Measurements from ENCODE around the gene PEPD.

The PEPD gene

DNA sequence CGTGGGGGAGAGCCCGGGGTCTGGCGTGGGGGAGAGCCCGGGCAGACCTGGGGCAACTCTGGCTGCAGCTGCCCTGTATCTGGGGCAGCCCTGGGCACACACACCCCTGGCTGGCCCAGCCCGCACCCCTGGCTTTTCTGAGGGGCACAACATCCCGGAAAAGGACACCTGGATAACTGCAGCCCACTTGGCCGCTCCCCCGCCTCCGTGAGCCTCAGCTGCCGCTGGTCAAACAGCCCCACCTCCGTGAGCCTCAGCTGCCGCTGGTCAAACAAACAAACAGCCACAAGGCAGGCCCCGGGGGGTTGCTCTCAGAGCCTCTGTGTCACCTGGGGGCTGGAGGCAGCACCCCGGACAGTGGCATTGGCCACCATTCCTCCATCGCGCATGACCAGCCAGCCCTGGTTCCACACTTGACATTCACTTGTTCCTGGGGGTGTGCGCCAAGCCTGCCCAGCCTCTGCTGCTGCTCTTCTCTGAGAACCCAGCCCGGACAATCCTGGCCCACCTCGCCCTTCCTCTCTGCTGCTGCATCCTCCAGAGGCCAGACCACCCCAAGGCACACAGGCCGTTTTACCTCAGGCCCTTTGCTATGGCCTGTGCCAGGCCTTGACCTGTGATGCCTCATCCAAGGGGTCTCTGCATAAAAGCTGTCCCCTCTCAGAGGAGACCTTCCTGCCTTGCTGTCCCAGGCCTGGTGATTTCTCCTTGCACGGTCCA lies 128.1 kb downstream of the PEPD start:
- ChIA-PET POLR2A (interaction anchor here (0.8 to 0.9 kb wide), 3 partner anchors 19 to 166 kb away, joined by 3 to 4 read pairs (median 4); partner anchors contain the start of gene CEBPG), CTCF (interaction anchor here (1.3 to 19.3 kb wide), 4 partner anchors 8 to 154 kb away, joined by 4 to 406 read pairs (median 45); no protein-coding TSS in a partner anchor)
- DNase-seq (ENCODE audit: low read depth, low spot score), result no peak
- TF ChIP-seq, protein P1, sequence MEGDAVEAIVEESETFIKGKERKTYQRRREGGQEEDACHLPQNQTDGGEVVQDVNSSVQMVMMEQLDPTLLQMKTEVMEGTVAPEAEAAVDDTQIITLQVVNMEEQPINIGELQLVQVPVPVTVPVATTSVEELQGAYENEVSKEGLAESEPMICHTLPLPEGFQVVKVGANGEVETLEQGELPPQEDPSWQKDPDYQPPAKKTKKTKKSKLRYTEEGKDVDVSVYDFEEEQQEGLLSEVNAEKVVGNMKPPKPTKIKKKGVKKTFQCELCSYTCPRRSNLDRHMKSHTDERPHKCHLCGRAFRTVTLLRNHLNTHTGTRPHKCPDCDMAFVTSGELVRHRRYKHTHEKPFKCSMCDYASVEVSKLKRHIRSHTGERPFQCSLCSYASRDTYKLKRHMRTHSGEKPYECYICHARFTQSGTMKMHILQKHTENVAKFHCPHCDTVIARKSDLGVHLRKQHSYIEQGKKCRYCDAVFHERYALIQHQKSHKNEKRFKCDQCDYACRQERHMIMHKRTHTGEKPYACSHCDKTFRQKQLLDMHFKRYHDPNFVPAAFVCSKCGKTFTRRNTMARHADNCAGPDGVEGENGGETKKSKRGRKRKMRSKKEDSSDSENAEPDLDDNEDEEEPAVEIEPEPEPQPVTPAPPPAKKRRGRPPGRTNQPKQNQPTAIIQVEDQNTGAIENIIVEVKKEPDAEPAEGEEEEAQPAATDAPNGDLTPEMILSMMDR (IDR thresholded peaks at IDR 0.05; ENCODE audit: insufficient read depth, low read length, missing control alignments), result no peak
- H3K4me3 ChIP-seq (ENCODE audit: low read depth, low read length), result no peak overlapping the region

DNA sequence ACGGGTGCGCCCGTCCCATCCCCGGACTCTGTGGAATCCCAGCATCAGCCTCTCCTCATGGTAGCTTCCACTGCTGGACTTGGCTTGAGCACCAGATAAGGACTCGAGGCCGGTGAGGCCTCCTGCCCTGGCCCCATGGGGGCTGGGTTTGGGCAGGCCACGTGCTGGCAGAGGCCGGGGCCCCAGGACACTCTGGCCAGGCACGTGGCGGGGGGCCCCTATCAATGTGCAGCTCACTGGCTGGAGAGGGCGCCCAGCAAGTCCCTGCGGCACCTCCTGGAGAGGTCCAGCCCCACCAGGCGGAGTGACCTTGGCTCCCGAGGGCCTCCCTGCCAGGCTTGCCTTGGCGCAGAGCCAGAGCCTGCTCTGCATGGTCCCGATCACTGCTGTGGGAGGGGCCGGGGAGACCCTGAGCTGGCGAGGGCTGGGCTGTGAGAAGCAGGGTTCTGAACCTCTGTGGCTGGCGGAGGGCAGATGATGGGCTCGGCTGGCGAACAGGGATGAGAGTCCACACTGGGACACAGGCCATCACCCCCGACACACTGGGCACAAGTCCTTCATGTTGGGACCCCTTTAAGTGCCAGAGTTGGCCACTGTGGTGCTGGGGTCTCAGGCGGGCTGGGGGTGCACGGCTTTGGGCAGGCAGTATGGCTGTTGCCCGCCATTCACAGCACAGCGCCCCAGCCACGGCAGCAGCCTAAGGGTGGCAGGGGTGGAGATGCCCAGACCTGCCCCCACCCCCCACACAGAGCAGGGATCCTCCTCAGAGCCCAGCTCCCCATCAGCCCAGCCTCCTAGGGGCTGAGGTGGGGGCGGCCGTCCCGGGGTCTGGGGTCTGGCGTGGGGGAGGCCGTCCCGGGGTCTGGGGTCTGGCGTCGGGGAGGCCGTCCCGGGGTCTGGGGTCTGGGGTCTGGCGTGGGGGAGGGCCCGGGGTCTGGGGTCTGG lies 129.0 kb downstream of the PEPD start:
- no peak for DNase-seq (ENCODE audit: low read depth, low spot score)
- CTCF ChIA-PET, result interaction anchor here (1.3 to 19.3 kb wide), 4 partner anchors 7 to 154 kb away, joined by 4 to 406 read pairs (median 44); no protein-coding TSS in a partner anchor
- POLR2A ChIA-PET, result no interaction called here
- TF ChIP-seq, protein P1 (IDR thresholded peaks at IDR 0.05; ENCODE audit: insufficient read depth, low read length, missing control alignments), result no peak
- H3K4me3 ChIP-seq (ENCODE audit: low read depth, low read length), result no peak overlapping the region

DNA sequence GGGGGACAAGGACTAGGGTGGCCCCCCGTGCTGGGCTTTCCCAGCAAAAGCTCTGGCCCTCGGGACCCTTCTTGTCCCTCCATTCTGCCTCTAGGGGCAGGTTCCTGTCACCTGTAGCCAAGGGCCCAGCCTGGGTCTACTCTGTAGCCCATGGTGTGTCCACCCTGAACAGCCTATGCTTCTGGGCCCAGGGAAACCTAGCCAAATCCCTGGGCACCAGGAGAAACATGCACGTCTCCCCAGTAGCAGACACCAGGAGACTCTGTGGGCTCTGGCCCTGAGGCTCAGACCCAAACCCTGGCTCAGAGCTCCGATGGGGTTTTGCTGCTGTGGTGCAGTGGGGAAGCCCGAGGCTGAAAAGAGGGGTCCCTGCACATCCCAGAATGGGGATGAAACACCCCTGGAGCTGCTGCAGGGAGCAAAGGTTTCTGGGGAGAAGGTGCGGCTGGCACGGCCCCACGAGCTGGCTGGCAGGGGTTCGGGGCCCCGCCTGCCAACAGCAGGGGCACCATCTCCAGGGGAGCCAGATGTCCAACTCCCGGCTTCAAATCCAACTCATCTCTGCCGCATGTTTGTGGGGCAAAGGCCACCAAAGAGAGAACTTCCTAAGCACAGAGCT lies 129.9 kb downstream of the PEPD start:
- ChIA-PET CTCF (interaction anchor here (1.1 to 1.6 kb wide), 2 partner anchors 14 to 22 kb away, joined by 3 to 4 read pairs; no protein-coding TSS in a partner anchor), POLR2A (no interaction called here)
- DNase-seq (ENCODE audit: low read depth, low spot score), result no peak
- TF ChIP-seq, protein P1 (IDR thresholded peaks at IDR 0.05; ENCODE audit: insufficient read depth, low read length, missing control alignments), result no peak
- no peak overlapping the region for H3K4me3 ChIP-seq (ENCODE audit: low read depth, low read length)

DNA sequence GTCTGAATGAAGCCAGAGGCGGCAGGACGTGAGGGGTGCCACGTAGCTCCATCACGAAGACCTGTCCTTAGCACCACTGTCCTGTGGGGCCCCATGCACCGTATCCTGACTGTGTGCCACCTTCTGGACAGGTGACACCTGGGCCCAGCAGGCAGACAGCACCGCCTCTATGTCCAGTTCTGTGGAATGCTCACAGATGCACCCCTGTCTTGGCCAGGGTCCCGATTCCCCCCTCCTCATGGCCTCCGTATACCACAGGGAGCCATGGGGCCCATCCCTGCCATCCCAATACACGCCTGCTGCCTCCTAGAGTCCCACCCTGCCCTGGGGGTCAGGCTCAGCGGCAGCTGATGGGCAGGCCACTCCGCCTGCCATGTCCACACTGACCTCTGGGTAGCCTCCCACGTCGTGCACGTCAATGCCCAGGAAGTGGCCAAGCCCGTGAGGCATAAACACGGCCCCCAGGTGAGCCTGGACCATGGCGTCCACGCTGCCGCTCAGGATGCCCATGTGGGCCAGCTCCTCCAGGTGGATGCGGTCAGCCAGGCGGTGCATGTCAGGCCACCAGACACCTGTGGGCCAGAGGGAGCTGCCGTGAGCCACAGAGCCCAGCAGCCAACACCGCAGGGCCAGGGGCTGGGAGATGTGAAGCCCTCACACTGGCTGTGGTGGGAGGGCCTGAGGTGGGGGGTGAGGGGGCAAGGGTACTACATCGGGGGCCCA lies 130.5 kb downstream of the PEPD start:
- H3K4me3 ChIP-seq (ENCODE audit: low read depth, low read length), result no peak overlapping the region
- POLR2A ChIA-PET, result no interaction called here
- TF ChIP-seq, protein P1 (IDR thresholded peaks at IDR 0.05; ENCODE audit: insufficient read depth, low read length, missing control alignments), result no peak
- no peak for DNase-seq (ENCODE audit: low read depth, low spot score)
- CTCF ChIA-PET, result interaction anchor here (1.1 to 1.6 kb wide), 2 partner anchors 15 to 23 kb away, joined by 3 to 4 read pairs; no protein-coding TSS in a partner anchor

DNA sequence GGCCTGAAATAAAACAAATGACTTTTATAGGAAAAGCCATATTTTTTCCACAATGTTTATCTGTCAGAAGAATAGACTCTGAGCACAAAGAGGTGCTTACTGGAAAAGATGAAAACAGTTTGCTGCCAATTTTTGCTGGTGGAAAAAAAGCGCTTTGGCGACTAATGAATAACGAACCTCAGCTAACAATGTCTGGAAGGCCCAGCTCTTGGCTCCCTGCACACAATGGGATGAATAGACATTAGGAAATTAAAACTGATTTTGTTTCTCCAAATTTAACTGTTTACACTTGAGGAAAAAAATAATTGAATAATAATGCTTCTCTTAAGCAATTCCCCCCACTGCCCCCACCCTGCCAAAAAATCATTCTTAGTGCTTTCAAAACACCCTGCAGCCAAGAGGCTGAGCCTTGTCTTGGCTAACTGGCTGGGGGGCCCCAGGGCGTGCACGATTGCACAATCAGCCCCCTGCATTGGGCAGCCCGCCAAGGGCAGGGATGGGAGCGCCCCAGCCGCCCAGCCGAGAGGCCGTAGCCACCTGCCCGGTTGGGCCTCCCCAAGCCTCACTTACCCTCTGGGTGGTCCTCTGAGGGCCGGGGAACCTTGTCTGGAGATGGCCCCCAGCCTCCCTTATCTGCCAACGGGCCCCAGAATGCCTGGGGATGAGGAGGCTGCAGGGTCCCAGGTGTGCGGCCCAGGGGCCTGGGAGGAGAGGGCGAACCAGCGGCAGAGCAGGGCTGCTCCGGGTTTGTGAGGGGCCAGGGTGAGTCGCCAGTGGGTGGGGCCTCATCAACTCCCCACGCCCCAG lies 131.3 kb downstream of the PEPD start:
- ChIA-PET POLR2A (no interaction called here), CTCF (interaction anchor here (1.1 to 2.4 kb wide), 3 partner anchors 12 to 16 kb away, joined by 3 to 9 read pairs (median 3); no protein-coding TSS in a partner anchor)
- DNase-seq (ENCODE audit: low read depth, low spot score), result no peak
- TF ChIP-seq, protein P1 (IDR thresholded peaks at IDR 0.05; ENCODE audit: insufficient read depth, low read length, missing control alignments), result no peak
- H3K4me3 ChIP-seq (ENCODE audit: low read depth, low read length), result no peak overlapping the region
